Spinal cord (tissue), 10 donors: ENCODE measurements around the gene MAP3K20. TPM values are rescaled to one million over a fixed set of nuclear protein-coding genes. Genes with fewer than 3 reads are reported as not detected.
"Not testable (repeated sequence)": the region's sequence is repeated elsewhere in the genome, so short reads cannot be mapped to it uniquely, and the experiment has no call there.

Experiments
- DNase-seq, 6 donors: peaks; one replicate each; pipeline versions ENCODE4 v3.0.0 to v3.0.0-alpha.2; 2013 to 2015; ENCODE audit warnings: low spot score in 6 of 6, low read depth in 4 of 6
- H3K27ac ChIP-seq: one replicate; pipeline ENCODE4 v1.5.1; 2013; ENCODE audit warnings: low read depth, low read length, control low read depth
- H3K27me3 ChIP-seq: one replicate; pipeline ENCODE4 v1.6.1; 2013; ENCODE audit warnings: low read length; ENCODE audit not compliant: control insufficient read depth, insufficient read depth
- H3K36me3 ChIP-seq: one replicate; pipeline ENCODE4 v1.6.1; 2013; ENCODE audit warnings: low read length; ENCODE audit not compliant: control insufficient read depth, insufficient read depth
- H3K4me1 ChIP-seq: one replicate; pipeline ENCODE4 v1.6.1; 2013; ENCODE audit warnings: low read length; ENCODE audit not compliant: control insufficient read depth, insufficient read depth
- H3K4me3 ChIP-seq: one replicate; pipeline ENCODE4 v1.5.1; 2013; ENCODE audit warnings: low read depth, low read length, control low read depth
- H3K9me3 ChIP-seq: one replicate; pipeline ENCODE4 v1.6.1; 2013; ENCODE audit warnings: low read length; ENCODE audit not compliant: control insufficient read depth, insufficient read depth
- WGBS: methylation state at CpG from one replicate; pipeline ENCODE4 v1.1.5; 2013; ENCODE audit warnings: missing lambda C conversion rate; ENCODE audit not compliant: insufficient coverage; 5-methylcytosine and 5-hydroxymethylcytosine counted together
- polyA plus RNA-seq, 2 donors: library from polyadenylated mRNA; unstranded; fragments of 120-200 nt; gene quantifications; one replicate each; pipeline ENCODE4 v1.2.1, GENCODE V29; 2013; ENCODE audit not compliant: insufficient read length in 2 of 2
- total RNA-seq, 2 donors: library from RNA; depleted of rRNA in 1 of 2; stranded (reverse); fragments of 120-200 nt in 1 of 2; fragments of >200 nt in 1 of 2; gene quantifications; one replicate each; pipeline versions ENCODE4 v1.2.3 to v1.2.4, GENCODE V29; 2013 to 2014
- donor health status: healthy.

Gene MAP3K20
- total and polyA plus RNA-seq, 4 donors, result 8.0 to 26.8 (median 16.6) TPM

- no peak for DNase-seq
- no peaks in the 10 kb centered on the region for H3K36me3 ChIP-seq
- no peak overlapping the region for H3K4me3 ChIP-seq
- no peaks in the 10 kb centered on the region for H3K4me1 ChIP-seq
- H3K27ac ChIP-seq, result no peak overlapping the region
- no peaks in the 10 kb centered on the region for H3K27me3 ChIP-seq
- WGBS, result 77% methylated on average over 4 of the region's 4 CpGs
- no peaks in the 10 kb centered on the region for H3K9me3 ChIP-seq
These were observed 85.4 kb downstream of the MAP3K20 start for GRCh38 chr2:173161040-173161439.

DNA sequence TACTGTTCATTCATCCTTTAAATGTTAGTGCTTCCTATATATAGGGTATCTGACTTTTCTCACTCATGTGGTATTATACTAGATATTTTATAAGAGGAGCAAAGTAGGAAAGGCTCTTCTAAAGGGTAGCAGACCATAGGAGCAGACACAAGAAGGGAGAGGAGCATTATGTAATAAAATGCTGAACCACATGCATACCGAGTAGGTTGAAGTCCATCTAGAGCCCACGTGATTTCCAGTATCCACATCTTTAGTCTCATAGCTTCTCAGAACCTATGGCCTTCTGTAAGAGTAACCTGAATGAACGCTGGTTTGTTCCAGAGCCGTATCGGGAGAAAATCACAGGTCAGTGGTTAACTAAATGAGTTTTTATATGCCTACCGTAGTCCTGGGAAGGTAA lies 85.9 kb downstream of the MAP3K20 start:
- Histone ChIP-seq H3K4me1 (no peaks in the 10 kb centered on the region), H3K27ac (no peak overlapping the region), H3K27me3 (no peaks in the 10 kb centered on the region), H3K36me3 (no peaks in the 10 kb centered on the region), H3K9me3 (no peaks in the 10 kb centered on the region), H3K4me3 (no peak overlapping the region)
- DNase-seq, result no peak
- 100% methylated on average over 2 of the region's 6 CpGs for WGBS

DNA sequence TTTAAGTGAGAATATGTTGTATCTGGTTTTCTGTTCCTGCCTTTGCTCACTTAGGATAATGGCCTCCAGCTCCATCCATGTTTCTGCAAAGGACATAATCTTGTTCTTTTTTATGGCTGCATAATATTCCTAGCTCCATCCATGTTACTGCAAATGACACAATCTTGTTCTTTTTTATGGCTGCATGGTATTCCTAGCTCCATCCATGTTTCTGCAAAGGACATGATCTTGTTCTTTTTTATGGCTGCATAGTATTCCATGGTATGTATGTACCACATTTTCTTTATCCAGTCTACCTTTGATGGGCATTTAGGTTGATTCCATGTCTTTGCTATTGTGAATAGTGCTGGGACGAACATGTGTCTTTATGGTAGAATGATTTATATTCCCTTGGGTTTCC lies 87.7 kb downstream of the MAP3K20 start:
- not testable (repeated sequence) for H3K27ac ChIP-seq, H3K9me3 ChIP-seq, H3K4me1 ChIP-seq, H3K4me3 ChIP-seq, H3K27me3 ChIP-seq, DNase-seq, H3K36me3 ChIP-seq
- WGBS, result no CpG with 5 or more reads among the region's 1 CpG

- DNase-seq, result no peak
- no CpG with 5 or more reads among the region's 1 CpG for WGBS
- Histone ChIP-seq H3K27ac (no peak overlapping the region), H3K4me1 (no peaks in the 10 kb centered on the region), H3K36me3 (no peaks in the 10 kb centered on the region), H3K4me3 (no peak overlapping the region), H3K9me3 (no peaks in the 10 kb centered on the region), H3K27me3 (no peaks in the 10 kb centered on the region)
These were observed 88.8 kb downstream of the MAP3K20 start for GRCh38 chr2:173164396-173164795.

DNA sequence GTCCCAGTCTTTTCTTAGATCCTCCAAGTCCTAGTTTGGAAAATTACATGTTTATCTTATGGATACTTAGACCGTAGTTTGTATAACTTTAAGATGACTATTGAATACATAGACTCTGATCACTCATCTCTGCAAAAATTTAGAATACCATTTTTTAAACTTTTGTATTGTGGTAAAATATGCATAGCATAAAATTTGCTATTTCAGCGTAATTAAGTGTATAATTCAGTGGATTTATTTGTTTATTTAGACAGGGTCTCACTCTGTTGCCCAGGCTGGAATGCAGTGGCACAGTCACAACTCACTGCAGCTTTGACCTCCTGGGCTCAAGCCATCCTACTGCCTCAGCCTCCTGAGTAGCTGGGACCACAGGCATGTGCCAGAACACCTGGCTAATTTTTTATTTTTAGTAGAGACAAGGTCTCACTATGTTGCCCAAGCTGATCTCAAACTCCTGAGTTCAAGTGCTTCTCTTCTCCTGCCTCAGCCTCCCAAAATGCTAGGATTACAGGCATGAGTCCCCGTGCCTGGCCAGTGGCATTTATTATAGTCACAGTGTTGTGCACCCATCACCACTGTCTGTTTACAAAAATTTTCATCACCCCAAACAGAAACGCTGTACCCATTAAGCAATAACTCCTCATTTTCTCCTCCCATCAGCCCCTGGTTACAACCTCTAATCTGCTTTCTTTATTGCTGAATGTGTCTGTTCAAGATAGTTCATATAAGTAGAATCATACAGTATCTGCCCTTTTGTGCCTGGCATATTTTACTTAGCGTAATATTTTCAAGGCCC lies 90.0 kb downstream of the MAP3K20 start:
- DNase-seq, result no peak
- Histone ChIP-seq H3K36me3 (no peaks in the 10 kb centered on the region), H3K9me3 (no peaks in the 10 kb centered on the region), H3K4me1 (no peaks in the 10 kb centered on the region), H3K27me3 (no peaks in the 10 kb centered on the region), H3K27ac (no peak overlapping the region), H3K4me3 (no peak overlapping the region)
- 82% methylated on average over 1 of the region's 5 CpGs for WGBS

DNA sequence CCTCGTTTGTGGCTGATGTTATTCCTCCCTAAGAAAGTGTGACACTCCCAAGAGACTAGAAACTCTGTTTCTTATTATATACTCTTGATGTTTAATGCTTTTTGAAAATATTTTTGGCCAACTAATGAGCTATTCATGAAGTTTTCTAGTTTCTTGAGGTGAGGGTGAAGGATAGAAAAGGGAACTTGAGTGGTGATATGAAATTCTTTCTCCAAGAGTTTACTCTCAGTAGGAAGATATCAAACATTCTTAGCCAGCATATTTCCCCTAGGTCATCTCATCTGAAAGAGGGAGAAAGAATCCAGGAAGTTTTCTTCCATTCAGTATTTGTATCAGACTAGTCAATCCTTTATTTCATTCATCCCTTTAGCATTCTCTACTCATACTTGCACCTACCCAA lies 95.7 kb downstream of the MAP3K20 start:
- Histone ChIP-seq H3K9me3 (no peaks in the 10 kb centered on the region), H3K27me3 (no peaks in the 10 kb centered on the region), H3K27ac (no peak overlapping the region), H3K36me3 (no peaks in the 10 kb centered on the region), H3K4me1 (no peaks in the 10 kb centered on the region), H3K4me3 (no peak overlapping the region)
- WGBS, result no CpG with 5 or more reads among the region's 1 CpG
- no peak for DNase-seq

- Histone ChIP-seq H3K27me3 (no peaks in the 10 kb centered on the region), H3K9me3 (no peaks in the 10 kb centered on the region), H3K4me3 (no peak overlapping the region), H3K36me3 (no peaks in the 10 kb centered on the region), H3K4me1 (no peaks in the 10 kb centered on the region), H3K27ac (no peak overlapping the region)
- no CpG with 5 or more reads among the region's 1 CpG for WGBS
- DNase-seq, result no peak
These were observed 96.4 kb downstream of the MAP3K20 start for GRCh38 chr2:173171924-173172643.

GRCh38 chr2:173174339-173174738 lies 98.7 kb downstream of the MAP3K20 start:
- not testable (repeated sequence) for DNase-seq, H3K36me3 ChIP-seq, H3K4me1 ChIP-seq, H3K9me3 ChIP-seq, H3K27me3 ChIP-seq, H3K27ac ChIP-seq, H3K4me3 ChIP-seq
- no CpG with 5 or more reads among the region's 3 CpGs for whole genome bisulfite sequencing

GRCh38 chr2:173175222-173175621 lies 99.6 kb downstream of the MAP3K20 start:
- no CpG with 5 or more reads among the region's 3 CpGs for WGBS
- DNase-seq, result no peak
- H3K9me3 ChIP-seq, result no peaks in the 10 kb centered on the region
- no peaks in the 10 kb centered on the region for H3K4me1 ChIP-seq
- H3K4me3 ChIP-seq, result no peak overlapping the region
- H3K36me3 ChIP-seq, result no peaks in the 10 kb centered on the region
- no peaks in the 10 kb centered on the region for H3K27me3 ChIP-seq
- no peak overlapping the region for H3K27ac ChIP-seq

DNA sequence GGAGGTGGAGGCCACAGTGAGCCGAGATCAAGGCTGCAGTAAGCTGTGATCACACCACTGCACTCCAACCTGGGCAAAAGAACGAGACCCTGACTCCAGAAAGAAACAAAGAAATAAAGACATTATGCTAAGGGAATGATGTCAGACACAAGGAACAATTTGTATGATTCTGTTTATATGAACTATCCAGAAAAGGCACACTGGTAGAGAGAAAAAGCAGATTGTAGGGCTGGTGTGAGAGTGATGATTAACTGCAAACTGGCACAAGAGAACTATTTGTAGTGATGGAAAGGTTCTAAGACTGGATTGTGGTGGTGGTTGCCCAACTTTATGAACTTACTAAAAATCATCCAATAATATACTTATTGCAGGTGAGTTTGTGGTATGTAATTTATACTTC lies 106.3 kb downstream of the MAP3K20 start:
- no peaks in the 10 kb centered on the region for H3K9me3 ChIP-seq
- H3K27me3 ChIP-seq, result no peaks in the 10 kb centered on the region
- H3K4me1 ChIP-seq, result no peaks in the 10 kb centered on the region
- H3K36me3 ChIP-seq, result no peaks in the 10 kb centered on the region
- WGBS, result no CpG with 5 or more reads among the region's 2 CpGs
- DNase-seq, result no peak
- no peak overlapping the region for H3K27ac ChIP-seq
- no peak overlapping the region for H3K4me3 ChIP-seq
